Neural crest cell (in vitro differentiated cells): Measurements from ENCODE around the gene TEX22. TPM values are rescaled to one million over a fixed set of nuclear protein-coding genes. Genes with fewer than 3 reads are reported as not detected.

ENCODE experiments used
- DNase-seq: peaks from one replicate; pipeline ENCODE4 v3.0.0; 2021; ENCODE audit warnings: low read depth, mixed read lengths, low spot score
- H3K27ac Mint-ChIP-seq: one replicate; pipeline ENCODE4 v1.8.0; 2021; ENCODE audit warnings: mild to moderate bottlenecking, mixed read lengths; ENCODE audit not compliant: unreplicated experiment
- H3K27me3 Mint-ChIP-seq: 2 replicates; pipeline ENCODE4 v1.8.0; 2021; ENCODE audit warnings: low read depth, mild to moderate bottlenecking, mixed read lengths
- H3K36me3 Mint-ChIP-seq: 2 replicates; pipeline ENCODE4 v1.8.0; 2021; ENCODE audit warnings: low read depth, mild to moderate bottlenecking, mixed read lengths
- H3K4me1 Mint-ChIP-seq: 2 replicates; pipeline ENCODE4 v1.8.0; 2021; ENCODE audit warnings: mixed read lengths
- H3K4me3 Mint-ChIP-seq: one replicate; pipeline ENCODE4 v1.8.0; 2021; ENCODE audit warnings: mild to moderate bottlenecking, mixed read lengths
- H3K9me3 Mint-ChIP-seq: 2 replicates; pipeline ENCODE4 v1.8.0; 2021; ENCODE audit warnings: mixed read lengths
- CTCF ChIP-seq: fragments of 200-600 bp; sonication (generic); conservative IDR thresholded peaks from 2 replicates; pipeline ENCODE4 v1.5.0; 2021; ENCODE audit warnings: antibody characterized with exemption, mild to moderate bottlenecking
- total RNA-seq: library from RNA; stranded (reverse); gene quantifications from 2 replicates; pipeline ENCODE4 v1.2.1, GENCODE V29; 2021

Gene TEX22
- total RNA-seq, 1 donor from 2014 or later: 5.2 TPM

DNA sequence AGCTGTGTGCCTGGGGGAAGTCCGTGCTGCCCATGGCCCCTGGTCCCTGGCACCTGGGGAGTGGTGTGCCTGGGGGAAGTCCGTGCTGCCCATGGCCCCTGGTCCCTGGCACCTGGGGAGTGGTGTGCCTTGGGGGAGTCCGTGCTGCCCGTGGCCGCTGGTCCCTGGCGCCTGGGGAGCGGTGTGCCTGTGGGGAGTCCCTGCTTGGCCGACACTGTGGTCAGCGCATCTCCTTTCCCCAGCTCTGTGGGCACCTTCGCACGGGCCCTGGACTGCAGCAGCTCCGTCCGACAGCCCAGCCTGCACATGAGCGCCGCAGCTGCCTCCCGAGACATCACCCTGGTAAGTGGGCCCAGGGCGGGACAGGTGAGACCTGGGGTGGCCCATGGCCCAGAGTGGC, 61.8 kb downstream of the TEX22 start:
- no peak overlapping the region for H3K27ac Mint-ChIP-seq
- H3K36me3 Mint-ChIP-seq: no peaks in the 10 kb centered on the region
- H3K27me3 Mint-ChIP-seq: no peaks in the 10 kb centered on the region
- H3K9me3 Mint-ChIP-seq: no peaks in the 10 kb centered on the region
- H3K4me1 Mint-ChIP-seq: no peaks in the 10 kb centered on the region
- no peak for DNase-seq
- no peak for TF ChIP-seq CTCF
- no peak overlapping the region for H3K4me3 Mint-ChIP-seq

DNA sequence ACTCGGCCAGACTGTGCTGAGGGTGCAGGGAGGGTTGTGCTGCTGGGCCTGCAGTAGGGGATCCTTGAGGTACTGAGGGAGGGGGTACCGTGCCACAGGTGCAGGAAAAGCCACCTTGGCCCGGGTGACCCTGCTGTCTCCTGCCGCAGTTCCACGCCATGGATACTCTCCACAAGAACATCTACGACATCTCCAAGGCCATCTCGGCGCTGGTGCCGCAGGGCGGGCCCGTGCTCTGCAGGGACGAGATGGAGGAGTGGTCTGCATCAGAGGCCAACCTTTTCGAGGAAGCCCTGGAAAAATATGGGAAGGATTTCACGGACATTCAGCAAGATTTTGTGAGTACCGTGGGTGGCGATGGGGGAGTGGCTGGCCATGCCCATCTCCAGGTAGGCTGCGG, 62.3 kb downstream of the TEX22 start:
- H3K4me3 Mint-ChIP-seq: no peak overlapping the region
- H3K27ac Mint-ChIP-seq: no peak overlapping the region
- H3K27me3 Mint-ChIP-seq: no peaks in the 10 kb centered on the region

DNA sequence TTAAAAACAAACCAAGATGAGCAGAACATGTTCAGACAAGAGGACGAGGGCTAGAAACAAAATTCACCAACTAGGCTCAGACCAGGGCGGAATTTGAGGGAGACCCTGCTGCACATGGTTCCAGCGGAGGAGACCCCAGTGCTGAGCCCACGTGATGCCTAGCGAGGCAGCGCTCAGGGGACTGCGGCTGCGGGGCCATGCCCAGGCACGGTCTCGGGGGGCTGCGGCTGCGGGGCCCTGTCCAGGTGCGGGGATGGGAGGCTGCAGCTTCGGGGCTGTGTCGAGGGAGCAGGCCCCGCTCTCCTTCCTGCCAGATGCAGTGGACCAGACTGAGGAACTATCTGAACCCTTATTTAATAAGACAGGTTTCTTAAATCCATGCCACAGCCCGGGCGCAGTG, 63.6 kb downstream of the TEX22 start:
- no peaks in the 10 kb centered on the region for H3K9me3 Mint-ChIP-seq
- TF ChIP-seq CTCF: no peak
- no peak overlapping the region for H3K27ac Mint-ChIP-seq
- no peaks in the 10 kb centered on the region for H3K27me3 Mint-ChIP-seq
- H3K4me3 Mint-ChIP-seq: peak overlapping the region; percentile 57
- DNase-seq: no peak
- H3K36me3 Mint-ChIP-seq: no peaks in the 10 kb centered on the region
- no peaks in the 10 kb centered on the region for H3K4me1 Mint-ChIP-seq

More for the DNA sequence above, 62.3 kb downstream of the TEX22 start:
- no peak for TF ChIP-seq CTCF
- H3K9me3 Mint-ChIP-seq: no peaks in the 10 kb centered on the region
- no peaks in the 10 kb centered on the region for H3K36me3 Mint-ChIP-seq
- no peak for DNase-seq
- H3K4me1 Mint-ChIP-seq: no peaks in the 10 kb centered on the region

Other genes starting within 250 kb of the TEX22 start
- 2.7 and 4.2 TPM in 2 replicates for gene JAG2, start 229.8 kb upstream of the TEX22 start, total RNA-seq
- 25.6 and 27.1 TPM in 2 replicates for gene NUDT14, start 217.2 kb upstream of the TEX22 start, total RNA-seq
- 33.6 and 36.6 TPM in 2 replicates for gene BTBD6, start 150.0 kb upstream of the TEX22 start, total RNA-seq
- 50.0 and 51.1 TPM in 2 replicates for gene BRF1, start 97.5 kb upstream of the TEX22 start, total RNA-seq
- 101 and 104 TPM in 2 replicates for gene PACS2, start 83.8 kb upstream of the TEX22 start, total RNA-seq
- 246 and 251 TPM in 2 replicates for gene MTA1, start 21.3 kb downstream of the TEX22 start, total RNA-seq
- 38.3 and 39.3 TPM in 2 replicates for gene CRIP2, start 76.3 kb downstream of the TEX22 start, total RNA-seq
- gene CRIP1, start 88.3 kb downstream of the TEX22 start, total RNA-seq: 3.2 and 4.8 TPM in 2 replicates
- 39.6 and 44.9 TPM in 2 replicates for gene TEDC1, start 92.7 kb downstream of the TEX22 start, total RNA-seq
- 12.3 and 13.9 TPM in 2 replicates for gene TMEM121, start 128.0 kb downstream of the TEX22 start, total RNA-seq